B cell (primary cell): Measurements from ENCODE around the gene CYP27C1.

Source experiments
- EZH2 ChIP-seq: IDR thresholded peaks from 2 replicates; pipeline ENCODE4 v1.6.1; 2012; ENCODE audit warnings: borderline replicate concordance, low read depth, mild to moderate bottlenecking, moderate library complexity, low read length; ENCODE audit not compliant: insufficient read depth, poor library complexity, severe bottlenecking
- TF ChIP-seq, protein P1 (sequence below): fragments of 200-600 bp; IDR thresholded peaks from one replicate; pipeline ENCODE4 v1.8.0; 2022; ENCODE audit warnings: antibody characterized with exemption, mild to moderate bottlenecking

DNA sequence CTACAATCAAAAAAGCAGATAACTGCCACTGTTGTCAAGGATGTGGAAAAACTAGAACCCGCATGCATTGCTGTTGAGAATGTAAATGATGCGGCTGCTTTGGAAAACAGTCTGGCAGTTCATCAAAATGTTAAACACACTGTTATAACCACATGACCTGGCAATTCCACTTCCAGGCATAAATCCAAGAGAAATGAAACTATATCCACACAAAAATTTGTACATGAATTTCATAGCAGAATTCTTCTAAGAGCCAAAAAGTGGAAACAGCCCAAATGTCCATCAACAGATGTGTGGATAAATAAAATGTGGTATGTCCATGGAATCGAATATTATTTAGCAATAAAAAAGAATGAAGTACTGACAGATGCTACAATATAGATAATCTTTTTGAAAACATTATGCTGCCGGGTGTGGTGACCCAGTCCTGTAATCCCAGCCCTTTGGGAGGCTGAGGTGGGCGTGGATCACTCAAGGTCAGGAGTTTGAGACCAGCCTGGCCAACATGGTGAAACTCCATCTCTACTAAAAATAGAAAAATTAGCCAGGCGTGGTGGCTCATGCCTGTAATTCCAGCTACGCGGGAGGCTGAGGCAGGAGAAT is 41.8 kb upstream of the CYP27C1 start:
- TF ChIP-seq, protein P1, sequence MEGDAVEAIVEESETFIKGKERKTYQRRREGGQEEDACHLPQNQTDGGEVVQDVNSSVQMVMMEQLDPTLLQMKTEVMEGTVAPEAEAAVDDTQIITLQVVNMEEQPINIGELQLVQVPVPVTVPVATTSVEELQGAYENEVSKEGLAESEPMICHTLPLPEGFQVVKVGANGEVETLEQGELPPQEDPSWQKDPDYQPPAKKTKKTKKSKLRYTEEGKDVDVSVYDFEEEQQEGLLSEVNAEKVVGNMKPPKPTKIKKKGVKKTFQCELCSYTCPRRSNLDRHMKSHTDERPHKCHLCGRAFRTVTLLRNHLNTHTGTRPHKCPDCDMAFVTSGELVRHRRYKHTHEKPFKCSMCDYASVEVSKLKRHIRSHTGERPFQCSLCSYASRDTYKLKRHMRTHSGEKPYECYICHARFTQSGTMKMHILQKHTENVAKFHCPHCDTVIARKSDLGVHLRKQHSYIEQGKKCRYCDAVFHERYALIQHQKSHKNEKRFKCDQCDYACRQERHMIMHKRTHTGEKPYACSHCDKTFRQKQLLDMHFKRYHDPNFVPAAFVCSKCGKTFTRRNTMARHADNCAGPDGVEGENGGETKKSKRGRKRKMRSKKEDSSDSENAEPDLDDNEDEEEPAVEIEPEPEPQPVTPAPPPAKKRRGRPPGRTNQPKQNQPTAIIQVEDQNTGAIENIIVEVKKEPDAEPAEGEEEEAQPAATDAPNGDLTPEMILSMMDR: no peak
- no peak for TF ChIP-seq EZH2
